Activated CD4-positive, CD25-positive, alpha-beta regulatory T cell treated with anti-CD3 and anti-CD28 coated beads, Interleukin-2, amount 50 U/mL, for 16 hours (primary cell): Measurements from ENCODE around the gene ISG15.
"Not testable (repeated sequence)": the region's sequence is repeated elsewhere in the genome, so short reads cannot be mapped to it uniquely, and the experiment has no call there.

Experiments
- DNase-seq: peaks from one replicate; pipeline ENCODE4 v3.0.0-alpha.2; 2020; ENCODE audit warnings: low read depth, low spot score

Gene ISG15

DNA sequence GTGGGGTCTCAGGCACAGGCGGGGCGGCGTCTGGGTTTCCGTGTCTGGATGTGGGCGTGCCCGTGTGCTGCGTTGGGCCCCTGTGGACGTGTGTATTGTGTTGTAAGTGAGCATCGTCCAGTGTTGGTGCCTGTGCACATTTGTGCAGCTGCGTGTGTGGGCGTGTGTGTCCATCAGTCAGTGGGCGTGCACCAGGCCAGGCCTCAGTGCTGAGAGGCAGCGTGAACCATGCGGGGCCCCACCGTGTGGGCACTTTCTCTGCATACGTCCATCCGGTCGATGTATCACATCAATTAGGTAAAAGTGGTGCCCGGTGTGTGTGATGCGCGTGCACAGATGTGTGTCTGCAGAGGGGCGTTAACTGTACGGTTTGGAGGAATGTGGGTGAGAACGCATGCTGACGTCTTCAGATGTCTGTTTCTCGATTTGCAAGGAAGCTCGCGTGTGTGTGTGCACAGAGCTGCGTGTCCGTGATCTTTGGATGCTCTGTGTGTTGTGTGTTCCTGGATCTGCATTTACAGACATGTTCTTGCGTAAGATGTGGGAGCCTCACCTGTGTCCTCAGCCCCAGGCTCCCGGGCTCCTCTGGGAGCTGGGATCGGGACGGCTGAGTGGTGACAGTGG, 31.3 kb downstream of the ISG15 start:
- DNase-seq: no peak

DNA sequence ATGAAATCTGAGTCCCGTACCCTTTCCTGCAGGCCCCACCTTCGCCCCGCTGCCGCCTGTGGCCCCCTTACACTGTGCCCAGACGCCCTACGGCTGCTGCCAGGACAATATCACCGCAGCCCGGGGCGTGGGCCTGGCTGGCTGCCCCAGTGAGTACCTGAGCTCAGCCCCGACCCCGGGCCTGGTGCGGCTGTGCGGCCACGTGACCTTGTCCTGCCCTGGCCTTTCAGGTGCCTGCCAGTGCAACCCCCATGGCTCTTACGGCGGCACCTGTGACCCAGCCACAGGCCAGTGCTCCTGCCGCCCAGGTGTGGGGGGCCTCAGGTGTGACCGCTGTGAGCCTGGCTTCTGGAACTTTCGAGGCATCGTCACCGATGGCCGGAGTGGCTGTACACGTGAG, 31.8 kb downstream of the ISG15 start:
- DNase-seq: no peak

GRCh38 chr1:1046243-1046642, 32.9 kb downstream of the ISG15 start:
- no peak for DNase-seq

GRCh38 chr1:1046767-1047166, 33.5 kb downstream of the ISG15 start:
- DNase-seq: no peak

- DNase-seq: no peak
Observed at GRCh38 chr1:1047407-1047806, 34.1 kb downstream of the ISG15 start.

GRCh38 chr1:1047963-1048362, 34.7 kb downstream of the ISG15 start:
- no peak for DNase-seq

DNA sequence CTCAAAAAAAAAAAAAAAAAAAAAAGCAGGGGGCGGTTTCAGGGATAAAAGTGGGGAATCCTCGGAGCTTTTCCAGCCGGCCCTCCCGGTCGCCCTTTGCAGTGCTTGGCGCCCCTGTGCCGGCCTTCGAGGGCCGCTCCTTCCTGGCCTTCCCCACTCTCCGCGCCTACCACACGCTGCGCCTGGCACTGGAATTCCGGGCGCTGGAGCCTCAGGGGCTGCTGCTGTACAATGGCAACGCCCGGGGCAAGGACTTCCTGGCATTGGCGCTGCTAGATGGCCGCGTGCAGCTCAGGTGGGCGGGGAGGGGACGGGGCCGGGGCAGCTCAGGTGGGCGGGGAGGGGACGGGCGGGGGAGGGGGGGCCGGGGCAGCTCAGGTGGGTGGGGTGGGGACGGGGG, 35.5 kb downstream of the ISG15 start:
- no peak for DNase-seq

GRCh38 chr1:1049318-1050165, 36.2 kb downstream of the ISG15 start:
- DNase-seq: no peak

GRCh38 chr1:1050577-1051052, 37.3 kb downstream of the ISG15 start:
- no peak for DNase-seq

DNA sequence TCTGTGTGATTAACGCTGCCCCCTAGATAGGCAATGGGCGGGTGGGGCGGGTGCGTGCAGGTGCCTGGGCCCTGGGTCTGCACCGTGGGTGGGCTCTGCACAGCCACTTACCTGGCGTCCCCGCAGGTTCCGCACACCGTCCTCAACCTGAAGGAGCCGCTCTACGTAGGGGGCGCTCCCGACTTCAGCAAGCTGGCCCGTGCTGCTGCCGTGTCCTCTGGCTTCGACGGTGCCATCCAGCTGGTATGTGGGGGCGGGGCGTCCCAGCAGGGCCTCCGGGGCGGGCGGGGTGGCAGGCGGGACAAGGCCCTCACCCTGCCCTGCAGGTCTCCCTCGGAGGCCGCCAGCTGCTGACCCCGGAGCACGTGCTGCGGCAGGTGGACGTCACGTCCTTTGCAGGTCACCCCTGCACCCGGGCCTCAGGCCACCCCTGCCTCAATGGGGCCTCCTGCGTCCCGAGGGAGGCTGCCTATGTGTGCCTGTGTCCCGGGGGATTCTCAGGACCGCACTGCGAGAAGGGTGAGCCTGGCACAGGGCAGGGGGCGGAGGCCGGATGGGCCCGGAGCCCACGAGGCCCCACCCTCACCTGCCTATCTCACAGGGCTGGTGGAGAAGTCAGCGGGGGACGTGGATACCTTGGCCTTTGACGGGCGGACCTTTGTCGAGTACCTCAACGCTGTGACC, 38.0 kb downstream of the ISG15 start:
- no peak for DNase-seq

- DNase-seq: no peak
Observed at GRCh38 chr1:1052003-1052840, 38.9 kb downstream of the ISG15 start.

DNA sequence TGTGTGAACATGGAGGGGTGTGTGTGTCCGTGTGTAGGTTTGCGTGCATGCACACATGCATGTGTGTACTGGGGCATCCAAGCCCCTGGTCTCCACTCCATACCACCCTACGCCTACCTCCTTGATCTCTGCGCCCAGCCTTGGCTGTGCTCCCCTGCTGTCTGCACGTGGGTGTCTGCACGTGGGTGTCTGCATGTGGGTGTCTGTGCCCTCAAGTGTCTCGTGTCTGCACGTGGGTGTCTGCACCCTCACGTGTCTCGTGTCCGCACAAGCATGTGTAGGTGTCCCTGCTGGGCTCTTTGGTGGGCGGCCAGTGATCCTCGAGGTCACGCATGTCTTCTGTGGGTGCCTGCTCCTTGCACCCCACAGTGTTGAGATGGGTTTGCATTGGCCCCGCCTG, 39.7 kb downstream of the ISG15 start:
- no peak for DNase-seq

DNA sequence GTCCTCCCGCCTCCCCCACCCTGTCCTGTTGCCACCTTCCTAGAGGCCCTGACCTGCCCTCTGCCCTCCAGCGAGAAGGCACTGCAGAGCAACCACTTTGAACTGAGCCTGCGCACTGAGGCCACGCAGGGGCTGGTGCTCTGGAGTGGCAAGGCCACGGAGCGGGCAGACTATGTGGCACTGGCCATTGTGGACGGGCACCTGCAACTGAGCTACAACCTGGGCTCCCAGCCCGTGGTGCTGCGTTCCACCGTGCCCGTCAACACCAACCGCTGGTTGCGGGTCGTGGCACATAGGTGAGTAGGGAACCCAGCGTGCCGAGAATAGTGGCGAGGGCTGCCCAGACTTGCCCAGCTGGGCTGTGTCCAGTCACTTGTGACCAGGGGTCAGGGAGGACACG, 40.4 kb downstream of the ISG15 start:
- no peak for DNase-seq

DNA sequence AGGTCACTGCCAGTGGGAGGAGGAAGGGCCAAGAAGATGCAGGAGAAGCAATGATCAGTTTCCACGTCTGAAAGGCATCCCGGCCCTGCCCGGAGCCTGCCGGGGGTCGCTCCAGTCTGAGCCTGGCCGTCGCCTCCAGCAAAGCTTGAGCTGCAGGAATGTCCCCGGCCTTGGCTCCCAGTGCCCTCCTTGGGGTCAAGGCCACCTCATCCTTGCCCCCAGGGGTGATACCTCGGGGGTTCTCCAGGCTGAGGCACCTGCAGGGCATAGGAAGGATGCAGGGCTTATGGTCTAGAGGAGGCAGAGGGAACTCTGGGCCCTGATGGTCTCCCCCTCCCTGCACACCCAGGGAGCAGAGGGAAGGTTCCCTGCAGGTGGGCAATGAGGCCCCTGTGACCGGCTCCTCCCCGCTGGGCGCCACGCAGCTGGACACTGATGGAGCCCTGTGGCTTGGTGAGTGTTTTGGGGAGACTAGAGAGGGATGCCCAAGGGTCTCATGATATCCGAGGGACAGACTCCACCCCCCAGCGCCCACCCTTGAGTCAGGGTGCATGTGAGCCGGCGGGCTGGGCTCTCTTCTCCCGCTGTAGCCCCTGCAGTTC, 40.9 kb downstream of the ISG15 start:
- DNase-seq: no peak

DNA sequence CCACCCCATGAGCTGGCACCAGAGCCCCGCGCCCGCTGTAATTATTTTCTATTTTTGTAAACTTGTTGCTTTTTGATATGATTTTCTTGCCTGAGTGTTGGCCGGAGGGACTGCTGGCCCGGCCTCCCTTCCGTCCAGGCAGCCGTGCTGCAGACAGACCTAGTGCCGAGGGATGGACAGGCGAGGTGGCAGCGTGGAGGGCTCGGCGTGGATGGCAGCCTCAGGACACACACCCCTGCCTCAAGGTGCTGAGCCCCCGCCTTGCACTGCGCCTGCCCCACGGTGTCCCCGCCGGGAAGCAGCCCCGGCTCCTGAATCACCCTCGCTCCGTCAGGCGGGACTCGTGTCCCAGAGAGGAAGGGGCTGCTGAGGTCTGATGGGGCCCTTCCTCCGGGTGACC, 41.7 kb downstream of the ISG15 start:
- DNase-seq: no peak

GRCh38 chr1:1055841-1056736, 42.8 kb downstream of the ISG15 start:
- DNase-seq: no peak

GRCh38 chr1:1057769-1058087, 44.4 kb downstream of the ISG15 start:
- DNase-seq: not testable (repeated sequence)

DNA sequence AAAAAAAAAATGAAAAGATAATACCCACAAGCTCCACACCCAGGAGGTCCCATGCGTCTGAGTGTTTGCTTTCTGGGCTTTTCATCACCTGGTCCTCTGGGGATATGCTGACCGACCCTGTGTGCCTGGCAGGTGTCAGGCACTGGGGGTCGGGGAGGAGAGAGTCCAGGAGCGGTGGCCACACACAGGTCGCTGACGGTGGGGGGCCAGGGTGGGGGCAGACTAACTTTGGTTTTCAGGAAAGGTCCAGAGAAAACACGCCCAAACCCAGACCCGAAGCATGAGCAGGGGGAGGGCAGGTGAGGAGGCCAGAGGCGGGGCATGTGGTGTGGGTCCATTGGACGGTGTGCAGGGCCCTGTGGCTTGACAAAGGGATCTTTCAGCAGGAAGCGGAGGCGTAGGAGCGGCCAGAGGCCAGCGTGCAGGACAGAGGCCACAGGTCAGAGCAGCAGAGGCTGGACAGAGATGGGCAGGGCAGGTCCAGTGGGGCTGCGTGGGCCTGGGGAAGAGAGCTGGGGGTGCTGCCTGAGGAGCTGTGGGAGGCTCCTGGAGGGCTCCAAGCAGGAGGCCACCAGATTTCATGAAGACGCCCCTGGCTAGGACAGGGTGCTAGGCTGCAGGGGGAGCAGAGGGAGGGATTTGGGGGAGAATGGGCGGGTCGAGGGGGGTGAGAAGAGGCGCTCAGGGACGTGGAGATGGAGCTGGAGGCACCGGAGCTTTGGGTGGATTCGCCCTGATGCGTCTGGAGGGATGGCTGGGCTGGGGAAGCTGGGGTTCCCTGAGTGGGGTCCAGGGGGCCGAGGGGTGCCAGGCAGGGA, 45.0 kb downstream of the ISG15 start:
- no peak for DNase-seq

GRCh38 chr1:1058921-1059493, 45.7 kb downstream of the ISG15 start:
- DNase-seq: no peak
